Caco-2 (cell line): ENCODE data around the gene LSMEM2. TPM values are rescaled to one million over a fixed set of nuclear protein-coding genes. Genes with fewer than 3 reads are reported as not detected.

Experiments used
- BruUV-seq: library from RNA; stranded (reverse); fragments of 400-500 nt; replicated peaks from 2 replicates; lab custom pipeline; 2021; lab: Mats Ljungman, UMichigan
- CTCF ChIA-PET: fragments of 300-600 bp; sonication (Branson Sonifier 250); formaldehyde crosslinking; loops from one replicate; lab custom pipeline; 2022; ENCODE audit warnings: antibody characterized with exemption; lab: Charles Lee
- POLR2A ChIA-PET: fragments of 300-600 bp; sonication (Branson Sonifier 250); formaldehyde crosslinking; loops from one replicate; lab custom pipeline; 2022; ENCODE audit warnings: antibody characterized with exemption; lab: Charles Lee
- DNase-seq, 2 experiments: peaks; one replicate each; pipeline versions ENCODE4 v3.0.0 to v3.0.0-alpha.2; 2020 to 2022
- H3K27me3 ChIP-seq: replicated peaks from 2 replicates; pipeline ENCODE4 v1.6.0; 2011; ENCODE audit warnings: low read length; ENCODE audit not compliant: control insufficient read depth, insufficient read depth
- H3K36me3 ChIP-seq: 2 replicates; pipeline ENCODE4 v1.5.1; 2011; ENCODE audit warnings: low read length; ENCODE audit not compliant: control insufficient read depth, insufficient read depth
- H3K4me1 ChIP-seq: fragments of 250-450 bp; sonication (Bioruptor Pico); 2 replicates; pipeline ENCODE4 v1.5.1; 2020; ENCODE audit warnings: mild to moderate bottlenecking
- H3K4me3 ChIP-seq: 2 replicates; pipeline ENCODE4 v1.5.1; 2011; ENCODE audit warnings: low read depth, mild to moderate bottlenecking, control low read depth, low read length
- H3K9me3 ChIP-seq: fragments of 250-450 bp; sonication (Bioruptor Pico); 2 replicates; pipeline ENCODE4 v1.5.1; 2020; ENCODE audit warnings: mild to moderate bottlenecking, moderate library complexity
- H3K27ac Mint-ChIP-seq: one replicate; pipeline ENCODE4 v1.8.0; 2022; ENCODE audit warnings: mixed read lengths; ENCODE audit not compliant: unreplicated experiment
- H3K27me3 Mint-ChIP-seq: one replicate; pipeline ENCODE4 v1.8.0; 2022; ENCODE audit warnings: mixed read lengths; ENCODE audit not compliant: insufficient read depth, unreplicated experiment
- H3K36me3 Mint-ChIP-seq: one replicate; pipeline ENCODE4 v1.8.0; 2022; ENCODE audit warnings: mild to moderate bottlenecking, mixed read lengths; ENCODE audit not compliant: insufficient read depth, unreplicated experiment
- H3K4me1 Mint-ChIP-seq: one replicate; pipeline ENCODE4 v1.8.0; 2022; ENCODE audit warnings: low read depth, mixed read lengths; ENCODE audit not compliant: unreplicated experiment
- H3K4me3 Mint-ChIP-seq: one replicate; pipeline ENCODE4 v1.8.0; 2022; ENCODE audit warnings: mild to moderate bottlenecking, moderate library complexity, mixed read lengths; ENCODE audit not compliant: unreplicated experiment
- H3K9me3 Mint-ChIP-seq: one replicate; pipeline ENCODE4 v1.8.0; 2022; ENCODE audit warnings: mixed read lengths; ENCODE audit not compliant: unreplicated experiment
- CTCF ChIP-seq, 2 experiments: fragments of 200-600 bp in 1 of 2; IDR thresholded peaks; 1 replicate in 1 of 2; 2 replicates in 1 of 2; pipeline versions ENCODE4 v1.5.1 to v1.8.0; 2011 to 2022; ENCODE audit warnings: antibody characterized with exemption in 1 of 2, control low read depth in 1 of 2, inconsistent platforms in 1 of 2, low read depth in 1 of 2, low read length in 1 of 2, mild to moderate bottlenecking in 1 of 2, moderate library complexity in 1 of 2; ENCODE audit not compliant: insufficient read depth in 1 of 2, severe bottlenecking in 1 of 2, unreplicated experiment in 1 of 2
- intact Hi-C: fragments of 100-400 bp; cut with micrococcal nuclease; formaldehyde crosslinking; loops from one replicate; pipeline ENCODE4 v1.10.0; 2022; ENCODE audit not compliant: unreplicated experiment
- total RNA-seq: library from RNA; stranded (reverse); gene quantifications from 2 replicates; pipeline ENCODE4 v1.2.3, GENCODE V29; 2022

The LSMEM2 gene
- total RNA-seq, 1 experiment from 2014 or later: not detected

GRCh38 chr3:50286322-50287227 is 7.7 kb downstream of the LSMEM2 start:
- Mint-ChIP-seq H3K36me3 (peaks cover 24% of the 10 kb centered on the region), H3K27me3 (no peaks in the 10 kb centered on the region), H3K9me3 (no peaks in the 10 kb centered on the region), H3K4me3 (no peak overlapping the region), H3K4me1 (peaks cover 6% of the 10 kb centered on the region), H3K27ac (no peak overlapping the region)
- peaks cover 7% of the 10 kb centered on the region for H3K36me3 ChIP-seq
- no peak overlapping the region for H3K4me3 ChIP-seq
- H3K4me1 ChIP-seq: no peaks in the 10 kb centered on the region
- intact Hi-C loops: no loop called here
- DNase-seq: no peak
- CTCF ChIA-PET: no interaction called here
- no peaks in the 10 kb centered on the region for H3K27me3 ChIP-seq
- H3K9me3 ChIP-seq: no peaks in the 10 kb centered on the region
- POLR2A ChIA-PET: no interaction called here
- no TSS peak for BruUV-seq
- no peak for TF ChIP-seq CTCF (IDR thresholded peaks at IDR 0.05; ENCODE audit: insufficient read depth in 1 of 2, low read depth in 1 of 2, low read length in 1 of 2, severe bottlenecking in 1 of 2, unreplicated experiment in 1 of 2)

DNA sequence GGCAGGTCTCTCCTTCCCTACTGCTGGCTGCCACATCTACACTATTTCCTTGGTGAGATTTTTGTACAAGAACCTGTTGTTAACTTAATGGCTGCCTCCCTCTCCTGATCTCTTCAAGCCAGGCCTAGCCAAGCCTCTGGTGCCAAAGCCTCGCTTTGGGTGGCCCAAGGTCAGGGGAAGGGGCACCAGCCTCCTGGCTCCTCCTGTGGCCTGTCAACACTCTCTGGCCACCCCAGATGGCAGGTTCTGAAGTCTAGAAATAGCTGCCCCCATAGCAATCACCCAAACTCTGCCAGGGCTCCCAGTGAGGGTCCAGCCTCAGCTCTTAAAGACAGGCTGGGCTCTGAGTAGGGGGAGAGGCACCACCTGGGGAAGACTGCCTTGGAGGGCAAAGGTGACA is 8.4 kb downstream of the LSMEM2 start:
- Histone ChIP-seq H3K27me3 (no peaks in the 10 kb centered on the region), H3K36me3 (peaks cover 7% of the 10 kb centered on the region), H3K9me3 (no peaks in the 10 kb centered on the region), H3K4me3 (no peak overlapping the region), H3K4me1 (no peaks in the 10 kb centered on the region)
- no TSS peak for BruUV-seq
- ChIA-PET POLR2A (no interaction called here), CTCF (no interaction called here)
- Mint-ChIP-seq H3K4me3 (no peak overlapping the region), H3K27me3 (no peaks in the 10 kb centered on the region), H3K27ac (no peak overlapping the region), H3K9me3 (no peaks in the 10 kb centered on the region), H3K4me1 (peaks cover 6% of the 10 kb centered on the region), H3K36me3 (peaks cover 28% of the 10 kb centered on the region)
- intact Hi-C loops: no loop called here
- TF ChIP-seq CTCF (IDR thresholded peaks at IDR 0.05; ENCODE audit: insufficient read depth in 1 of 2, low read depth in 1 of 2, low read length in 1 of 2, severe bottlenecking in 1 of 2, unreplicated experiment in 1 of 2): no peak
- DNase-seq: no peak

- Mint-ChIP-seq H3K27me3 (no peaks in the 10 kb centered on the region), H3K27ac (no peak overlapping the region), H3K4me3 (no peak overlapping the region), H3K9me3 (no peaks in the 10 kb centered on the region), H3K4me1 (peaks cover 16% of the 10 kb centered on the region), H3K36me3 (peaks cover 34% of the 10 kb centered on the region)
- Histone ChIP-seq H3K27me3 (no peaks in the 10 kb centered on the region), H3K4me1 (peaks cover 7% of the 10 kb centered on the region), H3K36me3 (peaks cover 7% of the 10 kb centered on the region), H3K4me3 (no peak overlapping the region), H3K9me3 (no peaks in the 10 kb centered on the region)
- intact Hi-C loops: no loop called here
- DNase-seq: no peak
- TF ChIP-seq CTCF (IDR thresholded peaks at IDR 0.05; ENCODE audit: insufficient read depth in 1 of 2, low read depth in 1 of 2, low read length in 1 of 2, severe bottlenecking in 1 of 2, unreplicated experiment in 1 of 2): no peak
- ChIA-PET POLR2A (no interaction called here), CTCF (no interaction called here)
- no TSS peak for BruUV-seq
Measured at GRCh38 chr3:50288387-50289007, 9.6 kb downstream of the LSMEM2 start.
